NCI-H345 (cell line): Measurements from ENCODE around the gene PSEN2.

ENCODE experiments used
- DNase-seq: peaks from one replicate; lab custom pipeline; 2025; lab: John Stamatoyannopoulos, UW

PSEN2 gene

DNA sequence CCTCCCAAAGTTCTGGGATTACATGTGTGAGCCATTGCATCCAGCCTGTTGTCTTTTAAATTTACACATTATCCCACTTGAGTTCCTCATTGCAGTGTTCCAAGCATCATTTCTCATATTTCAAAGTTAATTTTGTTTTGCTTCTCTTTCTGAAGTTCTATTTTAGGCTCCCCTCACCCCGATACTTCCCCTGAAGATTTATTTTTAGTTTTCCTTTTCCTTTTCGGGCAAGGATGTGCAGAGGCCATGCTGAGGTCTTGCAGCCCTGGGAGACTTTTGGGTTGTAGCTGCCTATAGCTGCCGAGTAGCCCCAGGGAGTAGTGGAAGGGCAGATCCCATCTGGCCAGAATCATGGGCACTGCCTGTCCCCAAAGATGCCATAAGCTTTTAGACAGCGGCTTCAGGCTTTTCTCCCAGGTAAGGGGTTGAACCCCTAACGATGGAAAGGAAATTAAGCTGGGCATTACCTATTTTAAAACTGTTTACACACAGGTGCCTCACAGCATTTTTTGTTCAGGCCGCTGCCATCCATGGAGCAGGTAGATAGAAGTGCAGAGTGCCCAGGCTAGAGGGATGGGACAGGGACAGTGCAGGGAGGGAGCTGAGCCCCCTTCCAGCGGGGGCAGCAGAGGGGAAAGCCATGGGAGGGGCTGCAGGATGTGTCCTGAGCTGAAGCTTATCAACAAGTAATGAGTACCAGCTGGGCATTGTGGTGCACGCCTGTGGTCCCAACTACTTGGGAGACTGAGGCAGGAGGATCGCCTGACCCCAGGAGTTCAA, 15.9 kb downstream of the PSEN2 start:
- DNase-seq: no peak

DNA sequence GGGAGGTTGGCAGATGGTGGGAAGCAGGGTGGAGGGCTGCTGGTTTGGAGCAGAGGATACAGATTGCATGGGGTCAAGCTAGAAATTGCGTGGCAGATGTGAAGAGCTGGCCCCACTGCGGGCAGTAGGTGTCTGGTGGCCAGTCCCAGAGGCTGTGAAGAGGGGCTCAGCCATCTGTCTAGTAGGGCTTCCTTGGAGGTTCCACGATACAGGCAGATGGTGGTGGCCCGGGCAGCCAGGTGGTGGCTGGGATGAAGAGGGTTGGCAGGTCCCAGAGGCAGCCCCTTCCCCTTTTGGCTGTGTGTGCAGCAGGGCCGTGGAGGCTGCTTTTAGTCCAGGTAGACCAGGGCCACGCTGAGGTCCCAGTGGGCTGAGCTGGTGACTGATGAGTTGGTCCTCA, 16.6 kb downstream of the PSEN2 start:
- DNase-seq: no peak

DNA sequence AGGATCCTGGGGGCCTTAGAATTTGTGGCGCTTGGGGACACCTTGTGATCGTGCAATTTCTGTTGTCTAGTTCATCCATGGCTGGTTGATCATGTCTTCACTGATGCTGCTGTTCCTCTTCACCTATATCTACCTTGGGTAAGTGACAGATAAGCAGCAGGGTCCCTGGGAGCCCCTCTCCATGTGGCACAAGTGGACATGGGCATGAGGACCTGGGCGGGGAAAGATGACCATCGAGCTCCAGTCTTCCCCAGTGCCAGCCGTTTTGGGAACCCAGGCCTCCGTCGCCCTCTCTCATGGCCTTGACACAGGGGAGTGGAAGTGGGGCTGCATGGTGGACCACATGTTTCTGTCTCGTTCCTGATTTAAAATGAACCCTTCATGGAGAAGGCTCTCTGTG, 17.6 kb downstream of the PSEN2 start:
- no peak for DNase-seq

DNA sequence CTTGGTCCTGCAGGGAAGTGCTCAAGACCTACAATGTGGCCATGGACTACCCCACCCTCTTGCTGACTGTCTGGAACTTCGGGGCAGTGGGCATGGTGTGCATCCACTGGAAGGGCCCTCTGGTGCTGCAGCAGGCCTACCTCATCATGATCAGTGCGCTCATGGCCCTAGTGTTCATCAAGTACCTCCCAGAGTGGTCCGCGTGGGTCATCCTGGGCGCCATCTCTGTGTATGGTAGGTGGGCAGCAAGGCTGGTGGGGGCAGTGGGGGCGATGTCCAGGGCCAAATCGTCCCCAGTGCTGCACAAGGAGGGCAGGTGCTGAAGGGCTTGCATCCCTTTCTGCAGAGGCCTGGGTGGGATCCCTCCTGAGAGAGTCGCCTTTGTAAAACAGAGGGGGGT, 18.4 kb downstream of the PSEN2 start:
- DNase-seq: no peak

DNA sequence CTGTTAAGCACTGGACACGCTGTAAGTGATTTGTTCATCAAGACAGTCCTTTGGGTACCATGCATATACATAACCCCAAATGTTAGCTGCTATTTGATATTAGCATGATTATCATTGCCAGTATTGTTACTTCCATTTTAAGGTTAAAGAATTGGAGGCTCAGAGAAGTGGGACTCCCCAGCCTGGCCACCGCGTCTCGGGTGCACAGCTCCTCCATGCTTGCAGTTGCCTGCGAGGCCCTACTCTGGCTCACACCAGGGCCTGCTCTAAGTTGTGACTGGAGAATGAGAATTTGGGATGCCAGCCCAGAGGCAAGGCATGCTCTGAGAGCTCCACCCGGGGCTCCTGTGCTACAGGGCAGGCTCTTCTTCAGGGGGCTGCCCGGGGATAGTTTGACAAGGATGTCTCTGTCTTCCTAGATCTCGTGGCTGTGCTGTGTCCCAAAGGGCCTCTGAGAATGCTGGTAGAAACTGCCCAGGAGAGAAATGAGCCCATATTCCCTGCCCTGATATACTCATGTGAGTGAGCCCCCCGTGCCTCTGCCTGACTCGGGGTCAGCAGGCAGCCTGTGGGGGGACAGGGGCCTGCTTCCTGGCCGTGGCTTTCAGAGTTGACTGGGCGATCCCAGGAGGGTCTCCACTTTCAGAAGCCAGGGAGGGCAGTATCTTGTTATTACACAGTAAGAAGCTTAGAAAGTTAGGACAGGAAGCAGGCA, 19.4 kb downstream of the PSEN2 start:
- no peak for DNase-seq

DNA sequence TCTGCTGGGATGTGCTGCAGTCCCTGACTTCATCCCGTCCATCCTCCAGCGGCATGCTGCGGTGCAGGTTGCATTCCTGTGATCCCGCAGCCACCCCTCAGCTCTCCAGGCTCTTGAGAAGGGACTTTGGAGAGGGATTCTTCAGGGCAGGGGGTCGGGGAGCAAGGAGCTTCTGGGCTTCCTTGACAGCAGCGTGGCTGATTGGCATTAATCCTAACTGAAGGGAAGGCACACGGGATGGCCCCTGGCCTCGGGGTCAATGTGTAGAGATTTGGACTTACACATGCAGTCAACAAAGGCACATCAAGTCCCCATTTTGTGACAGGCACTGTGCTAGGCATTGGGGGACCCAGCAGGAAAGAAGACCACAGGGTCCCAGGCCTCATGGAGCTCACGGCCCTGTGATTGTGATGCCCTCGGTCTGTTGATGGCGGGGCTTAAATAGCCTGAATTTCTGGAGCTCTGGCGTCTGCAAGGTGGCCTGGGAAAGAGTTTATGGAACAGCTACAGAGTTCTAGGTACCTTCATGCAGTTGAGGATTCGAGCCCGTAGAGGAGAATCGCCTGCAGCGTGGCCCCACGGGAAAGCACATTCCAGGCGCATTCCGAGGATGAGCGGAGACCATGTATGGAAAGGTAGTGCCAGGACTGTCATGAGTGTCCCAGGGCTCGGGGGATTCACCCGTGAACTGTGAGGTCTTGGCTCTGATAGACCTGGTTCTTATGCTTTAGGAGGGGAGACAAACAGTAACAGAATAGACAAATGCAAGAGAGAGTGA, 20.1 kb downstream of the PSEN2 start:
- DNase-seq: no peak

DNA sequence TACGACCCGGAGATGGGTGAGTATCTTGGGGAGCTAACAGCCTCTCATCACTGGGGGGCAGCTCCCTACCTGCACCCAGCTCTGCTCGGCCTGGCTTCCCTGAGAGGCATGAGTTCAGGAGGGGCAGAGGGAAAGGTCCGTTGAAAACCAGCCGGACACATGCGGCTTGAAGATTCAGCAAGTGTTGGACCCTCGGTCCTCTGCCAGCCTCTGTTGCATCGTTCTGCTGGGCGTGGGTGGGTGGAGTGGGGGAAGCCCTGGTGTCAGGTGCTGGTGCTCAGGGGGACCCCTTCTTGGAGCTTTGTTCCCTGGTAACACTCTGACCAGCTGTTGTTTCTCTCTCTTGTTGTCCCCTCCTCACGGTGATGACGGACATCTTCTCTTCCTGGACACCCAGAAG, 20.9 kb downstream of the PSEN2 start:
- DNase-seq: no peak

DNA sequence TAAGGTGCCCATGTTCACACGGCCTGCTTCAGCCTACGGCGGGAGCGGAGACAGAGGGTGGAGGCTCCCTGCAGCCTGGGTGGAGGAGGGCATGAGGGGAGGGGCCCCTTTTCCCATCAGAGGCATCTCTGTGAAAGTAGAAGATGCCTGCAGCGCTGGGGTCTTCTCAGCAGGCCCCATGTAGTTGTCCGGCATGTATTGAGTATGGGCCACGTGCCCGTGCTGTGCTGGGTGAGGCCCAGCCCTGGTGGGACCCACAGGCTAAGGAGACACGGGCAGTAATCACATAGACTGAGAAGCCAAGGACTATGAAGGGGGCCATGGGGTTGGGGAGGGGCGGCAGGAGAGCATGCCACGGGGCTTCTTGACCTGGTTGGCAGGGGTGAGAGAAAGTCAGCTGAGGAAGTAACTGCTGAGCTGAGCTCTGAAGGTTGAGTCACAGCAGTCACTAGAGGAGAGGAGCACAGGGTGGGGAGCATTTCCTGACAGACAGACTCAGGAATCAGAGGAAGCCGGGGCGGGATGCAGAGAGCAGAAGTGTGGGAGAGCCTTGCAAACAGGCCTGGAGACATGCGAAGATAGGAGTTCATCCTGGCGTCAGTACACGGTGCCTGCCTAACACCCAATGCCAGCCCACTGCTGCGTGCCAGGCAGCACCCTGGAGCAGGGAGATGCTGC, 21.6 kb downstream of the PSEN2 start:
- no peak for DNase-seq

DNA sequence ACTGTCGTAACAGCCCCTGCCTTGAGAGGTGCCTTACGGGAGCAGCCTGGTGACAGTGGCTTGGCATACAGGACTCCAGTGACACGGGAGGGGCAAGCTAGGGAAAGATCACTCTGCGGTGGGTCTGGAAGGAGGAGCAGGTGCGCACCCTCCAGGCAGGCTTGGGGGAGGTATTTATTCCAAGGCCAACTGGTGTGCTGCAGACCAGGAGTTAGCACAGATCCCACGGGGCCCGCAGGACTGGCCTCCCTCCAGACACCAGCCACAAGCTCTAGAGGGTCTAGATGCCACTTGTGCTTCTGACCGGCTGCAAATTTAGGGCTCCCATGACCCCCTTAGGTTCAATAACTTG, 22.1 kb downstream of the PSEN2 start:
- DNase-seq: no peak

DNA sequence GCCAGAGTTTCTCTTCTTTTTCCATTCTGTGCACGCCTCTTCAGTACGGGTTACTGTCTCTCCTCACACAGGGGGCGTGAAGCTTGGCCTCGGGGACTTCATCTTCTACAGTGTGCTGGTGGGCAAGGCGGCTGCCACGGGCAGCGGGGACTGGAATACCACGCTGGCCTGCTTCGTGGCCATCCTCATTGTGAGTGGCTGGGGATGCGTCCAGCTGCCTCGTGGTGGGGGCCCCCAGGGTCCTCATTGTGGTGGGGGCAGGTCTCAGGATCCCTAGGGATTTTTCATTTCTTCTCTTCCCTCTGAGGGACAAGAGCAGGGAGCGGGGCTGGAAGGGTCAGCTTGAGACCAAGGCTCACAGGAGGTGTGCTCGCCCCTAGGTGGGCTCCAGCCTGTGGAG, 23.5 kb downstream of the PSEN2 start:
- no peak for DNase-seq

DNA sequence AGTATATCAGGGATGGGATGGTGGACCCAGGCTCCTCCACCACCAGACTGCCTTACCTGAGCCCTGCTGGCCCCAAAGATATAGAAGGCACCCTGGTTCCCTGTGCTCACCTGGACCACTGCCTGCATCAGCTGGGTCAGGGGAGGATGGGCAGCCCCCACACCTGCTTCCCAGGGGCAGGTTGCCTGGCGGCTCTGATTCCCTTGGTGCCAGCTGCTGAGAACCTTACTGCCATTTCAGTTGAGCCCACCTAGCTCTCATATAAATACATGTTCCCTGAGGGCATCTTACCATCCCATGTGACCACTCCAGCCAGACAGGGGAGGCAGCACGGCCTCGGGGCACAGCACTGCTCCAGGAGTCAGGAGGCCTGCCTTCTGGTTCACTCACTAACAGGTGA, 24.4 kb downstream of the PSEN2 start:
- no peak for DNase-seq

DNA sequence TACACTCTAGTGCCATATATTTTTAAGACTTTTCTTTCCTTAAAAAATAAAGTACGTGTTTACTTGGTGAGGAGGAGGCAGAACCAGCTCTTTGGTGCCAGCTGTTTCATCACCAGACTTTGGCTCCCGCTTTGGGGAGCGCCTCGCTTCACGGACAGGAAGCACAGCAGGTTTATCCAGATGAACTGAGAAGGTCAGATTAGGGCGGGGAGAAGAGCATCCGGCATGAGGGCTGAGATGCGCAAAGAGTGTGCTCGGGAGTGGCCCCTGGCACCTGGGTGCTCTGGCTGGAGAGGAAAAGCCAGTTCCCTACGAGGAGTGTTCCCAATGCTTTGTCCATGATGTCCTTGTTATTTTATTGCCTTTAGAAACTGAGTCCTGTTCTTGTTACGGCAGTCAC, 25.2 kb downstream of the PSEN2 start:
- no peak for DNase-seq

DNA sequence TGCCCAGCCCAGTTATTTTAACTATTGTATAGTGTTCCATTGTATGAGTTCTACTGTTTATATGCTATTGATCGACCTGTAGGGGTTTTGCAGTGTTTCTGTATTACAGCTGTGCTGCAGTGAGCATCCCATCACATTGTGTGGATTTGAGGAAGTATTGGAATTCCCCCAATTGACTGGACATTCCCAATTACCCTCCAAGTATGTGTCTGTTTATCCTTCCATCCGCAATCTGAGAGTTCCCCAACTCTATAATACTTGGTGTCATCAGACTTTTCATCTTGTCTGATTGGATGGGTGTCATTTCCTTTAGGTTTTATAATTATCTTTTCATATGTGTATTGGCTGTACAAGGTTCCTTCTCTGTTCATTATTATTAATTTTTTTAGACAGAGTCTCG, 27.8 kb downstream of the PSEN2 start:
- DNase-seq: no peak

DNA sequence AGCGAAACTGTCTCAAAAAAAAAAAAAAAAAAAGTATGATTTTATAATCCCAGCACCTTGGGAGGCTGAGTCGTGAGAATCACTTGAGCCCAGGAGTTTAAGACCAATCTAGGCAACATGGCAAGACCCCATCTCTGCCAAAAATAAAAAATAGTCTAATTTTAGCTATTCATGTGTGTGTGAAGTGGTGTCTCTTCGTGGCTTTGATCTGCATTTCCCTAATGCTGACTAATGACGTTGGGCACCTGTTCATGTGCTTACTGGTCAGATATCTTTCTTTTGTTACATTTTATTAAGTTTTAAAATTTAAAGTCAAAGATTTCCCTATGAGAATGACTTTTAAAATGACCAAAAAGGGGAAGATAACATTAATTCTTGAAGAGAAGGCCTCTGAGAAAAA, 31.0 kb downstream of the PSEN2 start:
- DNase-seq: no peak

DNA sequence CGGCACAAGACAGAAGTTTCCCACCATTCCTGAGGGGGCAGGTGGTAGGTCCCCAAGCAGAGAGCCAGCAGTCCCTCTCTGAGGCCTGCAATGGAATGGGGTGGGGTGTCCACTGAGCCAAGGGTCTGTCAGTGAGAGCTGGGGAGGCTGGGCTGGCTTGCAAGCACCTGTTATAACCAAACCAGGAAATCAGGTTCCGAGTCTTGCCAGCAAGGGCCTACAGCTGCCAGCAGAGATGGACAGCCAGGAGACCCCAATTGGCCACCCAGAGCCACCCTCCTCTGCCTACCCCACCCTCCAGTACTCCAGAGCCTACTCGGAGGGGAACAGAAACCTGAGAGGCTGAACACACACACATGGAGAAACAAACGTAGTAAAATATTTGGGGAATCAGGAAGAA, 32.2 kb downstream of the PSEN2 start:
- DNase-seq: no peak

DNA sequence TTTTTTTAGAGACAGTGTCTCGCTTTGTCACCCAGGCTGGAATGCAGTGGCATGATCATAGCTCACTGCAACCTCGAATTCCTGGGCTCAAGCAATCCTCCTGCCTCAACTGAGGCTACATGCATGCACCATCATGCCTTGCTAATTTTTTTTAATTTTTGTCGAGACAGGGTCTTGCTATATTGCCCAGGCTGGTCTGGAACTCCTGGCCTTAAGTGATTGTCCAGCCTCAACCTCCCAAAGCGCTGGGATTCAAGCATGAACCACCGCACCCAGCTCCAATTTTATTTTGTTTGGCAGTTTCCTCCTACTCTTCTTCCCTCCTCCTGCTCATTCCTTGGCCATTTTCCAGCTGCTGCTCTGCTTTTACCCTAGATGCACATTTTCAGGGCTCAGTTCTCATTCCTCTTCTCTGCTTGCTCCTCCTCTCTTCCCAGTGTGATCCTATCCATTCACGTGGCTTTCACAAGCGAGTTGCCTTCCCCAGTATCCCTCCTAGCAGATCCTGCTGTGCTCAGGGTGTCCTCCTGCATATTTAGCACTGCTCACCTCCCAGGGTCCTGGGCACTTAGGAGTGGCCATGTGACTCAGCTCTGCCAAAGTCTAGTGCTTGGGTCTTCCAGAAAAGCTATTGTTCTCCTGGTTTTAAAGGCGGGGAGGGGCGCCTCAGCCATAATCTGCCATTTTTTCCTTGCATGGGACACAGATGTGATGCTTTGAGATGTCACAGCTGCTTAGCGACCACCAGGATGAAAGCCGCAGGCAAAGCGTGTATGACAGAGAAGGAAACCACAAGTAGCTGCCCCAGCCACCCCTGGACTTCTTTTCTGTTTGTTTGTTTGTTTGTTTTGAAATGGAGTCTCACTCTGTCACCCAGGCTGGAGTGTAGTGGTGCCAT, 33.7 kb downstream of the PSEN2 start:
- no peak for DNase-seq

DNA sequence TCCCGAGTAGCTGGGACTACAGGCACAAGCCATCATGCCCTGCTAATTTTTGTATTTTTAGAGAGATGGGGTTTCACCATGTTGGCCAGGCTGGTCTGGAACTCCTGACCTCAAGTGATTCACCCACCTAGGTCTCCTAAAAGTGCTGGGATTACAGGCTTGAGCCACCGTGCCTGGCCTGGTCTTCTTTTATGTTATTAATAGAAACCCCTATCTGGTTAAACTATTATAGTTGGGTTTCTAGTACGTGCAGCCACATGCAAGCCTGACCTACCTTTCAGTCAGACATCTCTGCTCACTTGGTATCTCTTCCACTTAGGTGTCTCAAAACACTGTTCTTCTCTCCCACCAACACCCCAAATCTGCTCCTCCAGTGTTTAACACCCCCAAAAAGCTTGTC, 34.4 kb downstream of the PSEN2 start:
- DNase-seq: no peak

DNA sequence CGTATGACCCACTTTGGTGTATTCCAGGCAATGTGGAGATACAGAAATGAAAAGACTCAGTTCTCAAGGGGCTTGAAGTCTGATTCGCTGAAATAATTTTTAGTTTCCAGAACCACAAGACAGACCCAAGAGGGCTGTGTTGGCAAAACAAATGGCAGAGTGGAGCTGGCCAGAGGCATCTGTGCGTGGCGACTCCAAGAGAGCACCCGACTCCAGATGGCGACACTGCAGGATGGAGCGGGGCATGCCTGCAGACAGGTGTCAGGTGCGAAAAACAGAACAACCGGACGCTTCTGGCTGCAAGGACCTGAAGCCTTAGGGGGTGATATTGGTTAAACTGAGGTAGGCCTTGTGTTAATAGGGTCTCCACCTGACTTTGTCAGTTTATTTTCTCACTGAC, 38.0 kb downstream of the PSEN2 start:
- no peak for DNase-seq

DNA sequence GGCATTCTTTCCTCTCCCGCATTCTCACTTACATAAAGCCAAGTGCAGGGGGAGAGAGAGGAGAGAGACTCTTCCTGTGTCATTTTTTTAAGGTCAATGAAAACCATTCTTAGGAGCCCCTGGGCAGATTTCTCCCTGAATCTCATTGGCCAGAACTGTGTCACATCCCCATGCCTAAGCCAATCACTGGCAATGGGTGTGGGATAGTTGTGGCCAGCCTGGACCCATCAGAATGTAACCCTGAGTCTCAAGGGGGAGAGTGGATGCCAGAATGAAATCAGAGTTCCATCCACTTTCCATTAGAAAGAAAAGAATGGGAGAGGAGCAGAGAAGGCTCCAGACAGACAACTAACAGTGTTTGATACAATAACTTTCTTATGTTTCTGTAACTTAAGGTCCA, 38.5 kb downstream of the PSEN2 start:
- no peak for DNase-seq

DNA sequence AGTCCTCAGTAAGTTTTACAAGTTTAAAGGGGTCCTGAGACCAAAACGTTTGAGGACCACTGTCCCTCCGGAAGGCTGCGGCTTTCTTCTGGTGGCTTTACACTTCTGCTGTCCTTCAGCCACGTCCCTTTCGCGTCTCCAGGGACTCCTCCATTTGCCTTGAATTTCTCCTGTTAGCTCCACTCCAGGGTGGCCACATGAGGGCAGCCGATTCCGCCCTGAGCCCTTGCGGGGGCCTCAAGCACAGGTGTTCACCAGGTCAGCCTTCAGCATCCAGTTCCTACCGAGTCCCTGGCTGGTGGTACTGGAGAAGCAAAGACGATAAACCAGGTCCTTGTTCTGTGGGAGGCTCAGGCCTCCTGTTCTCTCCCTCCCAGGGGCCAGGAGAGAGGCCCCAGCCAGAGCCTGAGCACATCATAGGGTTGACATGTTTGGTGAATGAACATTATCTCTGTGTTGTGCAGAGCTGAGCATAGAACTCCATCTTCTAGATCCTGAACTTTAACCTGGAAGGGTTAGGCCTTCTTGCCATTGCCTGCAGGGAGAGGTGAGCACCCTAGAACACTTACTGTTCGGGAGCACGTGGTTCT, 42.3 kb downstream of the PSEN2 start:
- DNase-seq: no peak

DNA sequence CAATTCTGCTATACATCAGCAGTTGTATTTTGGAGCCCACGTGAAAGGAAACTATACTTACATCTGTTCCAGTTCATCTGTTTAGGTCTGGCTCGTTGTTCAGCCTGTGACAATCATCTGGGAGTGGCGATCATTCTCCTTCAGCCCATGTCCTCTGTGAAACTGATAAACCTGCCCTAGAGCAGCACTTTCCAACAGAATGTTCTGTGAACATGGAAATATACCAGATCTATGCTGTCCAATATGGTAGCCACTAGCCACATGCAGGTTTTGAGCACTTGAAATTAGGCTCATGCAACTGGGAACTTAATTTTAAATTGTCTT, 45.2 kb downstream of the PSEN2 start:
- DNase-seq: no peak
